HepG2 (cell line): ENCODE measurements around the gene USP2. TPM values are rescaled to one million over a fixed set of nuclear protein-coding genes. Genes with fewer than 3 reads are reported as not detected.

Source experiments
- ATAC-seq: fragments of 200-7000 bp; cut with Tn5 transposase; 3 replicates; pipeline ENCODE4 v1.9.1; 2020; ENCODE audit warnings: mild to moderate bottlenecking, moderate library complexity
- BruUV-seq: library from RNA; stranded (reverse); fragments of 400-500 nt; replicated peaks from 2 replicates; lab custom pipeline; 2021; lab: Mats Ljungman, UMichigan
- CTCF ChIA-PET: fragments of 300-600 bp; formaldehyde crosslinking; extraction: SDS; loops from one replicate; lab custom pipeline; 2021; ENCODE audit warnings: low total read pairs, inconsistent platforms, low intra/inter-chr PET ratio; lab: Yijun Ruan, JAX
- POLR2A ChIA-PET: fragments of 350-600 bp; sonication (Branson Sonifier 250); formaldehyde crosslinking; loops from one replicate; lab custom pipeline; 2020; ENCODE audit warnings: antibody characterized with exemption, inconsistent platforms; lab: Yijun Ruan, JAX
- DNase-seq: peaks from one replicate; pipeline ENCODE4 v3.0.0-alpha.2; 2015; ENCODE audit warnings: low spot score
- FAIRE-seq: peaks from 3 replicates; lab custom pipeline; 2011; peaks lifted over from hg19 to GRCh38; lab: Jason Lieb, UNC
- H2AFZ ChIP-seq: one replicate; pipeline ENCODE4 v1.6.1; 2011; ENCODE audit warnings: low read length, inconsistent platforms
- H3K27ac ChIP-seq: fragments of 300-600 bp; 3 replicates; pipeline ENCODE4 v1.8.0; 2011; ENCODE audit warnings: mixed run types, mild to moderate bottlenecking, mixed read lengths, low read length, inconsistent platforms; ENCODE audit not compliant: insufficient read depth; ENCODE audit errors: extremely low read length
- H3K27me3 ChIP-seq, 2 experiments: fragments of 200-600 bp in 1 of 2; 2 replicates in 1 of 2; 3 replicates in 1 of 2; pipeline versions ENCODE4 v1.6.0 to v1.8.0; 2011; ENCODE audit warnings: low read length in 2 of 2, mild to moderate bottlenecking in 2 of 2, moderate library complexity in 2 of 2, inconsistent platforms in 1 of 2; ENCODE audit not compliant: insufficient read depth in 2 of 2, control insufficient read depth in 1 of 2
- H3K36me3 ChIP-seq, 2 experiments: fragments of 200-600 bp in 1 of 2; replicated peaks in 1 of 2; 2 replicates in 1 of 2; 3 replicates in 1 of 2; pipeline versions ENCODE4 v1.5.1 to v1.8.0; 2011; ENCODE audit warnings: low read length in 2 of 2, inconsistent platforms in 1 of 2; ENCODE audit not compliant: insufficient read depth in 2 of 2, control insufficient read depth in 1 of 2
- H3K4me1 ChIP-seq: 2 replicates; pipeline ENCODE4 v1.5.1; 2012; ENCODE audit warnings: low read length, inconsistent platforms; ENCODE audit not compliant: insufficient read depth
- H3K4me2 ChIP-seq: 2 replicates; pipeline ENCODE4 v1.6.0; 2011; ENCODE audit warnings: low read depth, low read length, inconsistent platforms
- H3K4me3 ChIP-seq, 3 experiments: fragments of 200-600 bp in 1 of 3; sonication (generic), shearing (Covaris generic) in 1 of 3; replicated peaks in 1 of 3; 2 replicates each; pipeline ENCODE4 v1.5.1; 2011 to 2016; ENCODE audit warnings: low read length in 3 of 3, inconsistent platforms in 2 of 3, low read depth in 2 of 3, mild to moderate bottlenecking in 2 of 3, control low read depth in 1 of 3, mixed read lengths in 1 of 3; ENCODE audit not compliant: insufficient read depth in 1 of 3
- H3K79me2 ChIP-seq: one replicate; pipeline ENCODE4 v1.6.1; 2011; ENCODE audit warnings: low read length, inconsistent platforms; ENCODE audit not compliant: insufficient read depth
- H3K9ac ChIP-seq: 2 replicates; pipeline ENCODE4 v1.6.0; 2011; ENCODE audit warnings: mild to moderate bottlenecking, low read depth, low read length, inconsistent platforms; ENCODE audit not compliant: insufficient read depth
- H3K9me3 ChIP-seq: 2 replicates; pipeline ENCODE4 v1.5.1; 2012; ENCODE audit warnings: mild to moderate bottlenecking, low read length
- H4K20me1 ChIP-seq: 2 replicates; pipeline ENCODE4 v1.6.0; 2011; ENCODE audit warnings: inconsistent platforms, mild to moderate bottlenecking, low read length, moderate library complexity; ENCODE audit not compliant: insufficient read depth
- RFXAP ChIP-seq: sonication (generic); formaldehyde crosslinking; IDR thresholded peaks from 2 replicates; pipeline ENCODE4 v1.4.0; 2020; ENCODE audit warnings: missing genetic modification reagents, borderline replicate concordance
- SMAD9 ChIP-seq: sonication (generic); formaldehyde crosslinking; IDR thresholded peaks from 2 replicates; pipeline ENCODE4 v1.5.1; 2020; ENCODE audit warnings: mild to moderate bottlenecking, missing genetic modification reagents
- ZBTB7B ChIP-seq: sonication (generic); formaldehyde crosslinking; IDR thresholded peaks from 2 replicates; pipeline ENCODE4 v1.4.0; 2020; ENCODE audit warnings: missing genetic modification reagents
- ZNF232 ChIP-seq: sonication (generic); formaldehyde crosslinking; IDR thresholded peaks from 2 replicates; pipeline ENCODE4 v1.4.0; 2020; ENCODE audit warnings: missing genetic modification reagents, borderline replicate concordance
- WGBS: methylation state at CpG from one replicate; pipeline ENCODE4 v1.1.6; 2017; ENCODE audit warnings: low lambda C conversion rate; 5-methylcytosine and 5-hydroxymethylcytosine counted together
- in situ Hi-C: cut with HindIII; loops from 2 replicates; pipeline ENCODE4 v1.10.0; 2017; ENCODE audit warnings: low pct_unique_long_range_greater_than_20kb; ENCODE audit not compliant: extremely low pct_ligation_motif_present
- intact Hi-C: fragments of 100-400 bp; cut with micrococcal nuclease; formaldehyde crosslinking; loops from one replicate; pipeline ENCODE4 v1.10.0; 2022; ENCODE audit not compliant: unreplicated experiment
- polyA plus RNA-seq, 8 experiments: library from polyadenylated mRNA; depleted of rRNA in 3 of 8; stranded (reverse) in 7 of 8; unstranded in 1 of 8; fragments of >200 nt; fragmentation: Illumina TruSeq in 4 of 8; extraction: Trizol in 4 of 8; gene quantifications; 2 replicates each; pipeline versions ENCODE4 v1.2.1 to v1.2.3, GENCODE V29; 2011 to 2016; ENCODE audit warnings: low read depth in 4 of 8, missing spikeins in 1 of 8, mixed read lengths in 1 of 8; ENCODE audit not compliant: insufficient read depth in 1 of 8
- total RNA-seq, 5 experiments: library from RNA; depleted of rRNA; stranded (reverse); fragments of >200 nt; fragmentation: Illumina TruSeq; extraction: Trizol; gene quantifications; 2 replicates each; pipeline ENCODE4 v1.2.3, GENCODE V29; 2016; ENCODE audit warnings: low read depth in 1 of 5
- TF ChIP-seq, protein P1 (sequence below): sonication (generic); formaldehyde crosslinking; IDR thresholded peaks from 2 replicates; pipeline ENCODE4 v1.5.1; 2020; ENCODE audit warnings: mild to moderate bottlenecking, missing genetic modification reagents, moderate library complexity
- TF ChIP-seq, protein P2 (sequence below): sonication (generic); formaldehyde crosslinking; conservative IDR thresholded peaks from 2 replicates; pipeline ENCODE4 v1.4.0; 2020; ENCODE audit warnings: mild to moderate bottlenecking, missing genetic modification reagents, moderate library complexity
- TF ChIP-seq, protein P3 (sequence below): IDR thresholded peaks from 2 replicates; pipeline ENCODE4 v1.6.1; 2016; ENCODE audit warnings: mild to moderate bottlenecking, missing biosample characterization, missing genetic modification reagents

USP2 gene
- total and polyA plus RNA-seq, 2 of the 13 experiments (the other 11 are each of a cell fraction or from before 2014, with no cell fraction given), result 2.5 to 6.0 TPM

DNA sequence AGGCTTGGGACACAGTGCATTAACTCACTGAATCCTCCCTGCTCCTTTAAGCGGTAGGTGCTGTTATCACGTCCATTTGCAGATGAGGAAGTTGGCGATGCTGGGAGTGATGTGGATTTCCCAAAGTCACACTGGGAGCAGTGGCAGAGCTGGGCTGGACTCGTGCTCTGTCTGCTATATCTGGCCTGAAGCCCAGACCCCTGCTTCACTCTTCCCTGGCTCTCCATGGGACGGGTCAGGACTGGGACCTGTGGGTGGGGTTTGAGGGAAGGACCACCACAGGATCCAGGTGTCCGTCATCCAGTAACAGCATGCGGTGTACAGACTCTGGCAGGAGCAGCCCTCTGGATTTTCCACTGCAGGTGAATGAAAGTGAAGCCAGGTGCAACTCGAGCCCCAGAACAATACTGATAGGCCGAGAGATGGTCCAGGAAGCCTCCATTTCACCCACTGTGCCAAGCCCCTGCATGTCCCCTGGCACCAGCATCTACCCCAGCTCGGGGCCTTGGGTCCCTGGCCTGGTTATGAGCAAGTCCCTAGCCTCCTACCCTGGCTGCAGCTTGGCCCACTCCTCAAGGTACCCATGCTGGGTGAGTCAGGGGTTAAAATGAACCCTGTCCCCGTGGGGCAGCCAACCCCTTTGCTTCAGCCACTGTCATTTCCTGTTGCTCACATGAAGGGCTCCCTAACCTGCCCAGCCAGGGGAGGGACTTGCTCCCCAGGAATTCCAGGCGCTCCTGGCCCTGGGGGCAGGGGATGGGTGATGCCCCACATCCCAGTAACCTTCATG is 4.2 kb downstream of the USP2 start (continued):
- TF ChIP-seq, protein P1, sequence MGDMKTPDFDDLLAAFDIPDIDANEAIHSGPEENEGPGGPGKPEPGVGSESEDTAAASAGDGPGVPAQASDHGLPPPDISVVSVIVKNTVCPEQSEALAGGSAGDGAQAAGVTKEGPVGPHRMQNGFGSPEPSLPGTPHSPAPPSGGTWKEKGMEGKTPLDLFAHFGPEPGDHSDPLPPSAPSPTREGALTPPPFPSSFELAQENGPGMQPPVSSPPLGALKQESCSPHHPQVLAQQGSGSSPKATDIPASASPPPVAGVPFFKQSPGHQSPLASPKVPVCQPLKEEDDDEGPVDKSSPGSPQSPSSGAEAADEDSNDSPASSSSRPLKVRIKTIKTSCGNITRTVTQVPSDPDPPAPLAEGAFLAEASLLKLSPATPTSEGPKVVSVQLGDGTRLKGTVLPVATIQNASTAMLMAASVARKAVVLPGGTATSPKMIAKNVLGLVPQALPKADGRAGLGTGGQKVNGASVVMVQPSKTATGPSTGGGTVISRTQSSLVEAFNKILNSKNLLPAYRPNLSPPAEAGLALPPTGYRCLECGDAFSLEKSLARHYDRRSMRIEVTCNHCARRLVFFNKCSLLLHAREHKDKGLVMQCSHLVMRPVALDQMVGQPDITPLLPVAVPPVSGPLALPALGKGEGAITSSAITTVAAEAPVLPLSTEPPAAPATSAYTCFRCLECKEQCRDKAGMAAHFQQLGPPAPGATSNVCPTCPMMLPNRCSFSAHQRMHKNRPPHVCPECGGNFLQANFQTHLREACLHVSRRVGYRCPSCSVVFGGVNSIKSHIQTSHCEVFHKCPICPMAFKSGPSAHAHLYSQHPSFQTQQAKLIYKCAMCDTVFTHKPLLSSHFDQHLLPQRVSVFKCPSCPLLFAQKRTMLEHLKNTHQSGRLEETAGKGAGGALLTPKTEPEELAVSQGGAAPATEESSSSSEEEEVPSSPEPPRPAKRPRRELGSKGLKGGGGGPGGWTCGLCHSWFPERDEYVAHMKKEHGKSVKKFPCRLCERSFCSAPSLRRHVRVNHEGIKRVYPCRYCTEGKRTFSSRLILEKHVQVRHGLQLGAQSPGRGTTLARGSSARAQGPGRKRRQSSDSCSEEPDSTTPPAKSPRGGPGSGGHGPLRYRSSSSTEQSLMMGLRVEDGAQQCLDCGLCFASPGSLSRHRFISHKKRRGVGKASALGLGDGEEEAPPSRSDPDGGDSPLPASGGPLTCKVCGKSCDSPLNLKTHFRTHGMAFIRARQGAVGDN (CRISPR knock-in tag), result peak; percentile 68

DNA sequence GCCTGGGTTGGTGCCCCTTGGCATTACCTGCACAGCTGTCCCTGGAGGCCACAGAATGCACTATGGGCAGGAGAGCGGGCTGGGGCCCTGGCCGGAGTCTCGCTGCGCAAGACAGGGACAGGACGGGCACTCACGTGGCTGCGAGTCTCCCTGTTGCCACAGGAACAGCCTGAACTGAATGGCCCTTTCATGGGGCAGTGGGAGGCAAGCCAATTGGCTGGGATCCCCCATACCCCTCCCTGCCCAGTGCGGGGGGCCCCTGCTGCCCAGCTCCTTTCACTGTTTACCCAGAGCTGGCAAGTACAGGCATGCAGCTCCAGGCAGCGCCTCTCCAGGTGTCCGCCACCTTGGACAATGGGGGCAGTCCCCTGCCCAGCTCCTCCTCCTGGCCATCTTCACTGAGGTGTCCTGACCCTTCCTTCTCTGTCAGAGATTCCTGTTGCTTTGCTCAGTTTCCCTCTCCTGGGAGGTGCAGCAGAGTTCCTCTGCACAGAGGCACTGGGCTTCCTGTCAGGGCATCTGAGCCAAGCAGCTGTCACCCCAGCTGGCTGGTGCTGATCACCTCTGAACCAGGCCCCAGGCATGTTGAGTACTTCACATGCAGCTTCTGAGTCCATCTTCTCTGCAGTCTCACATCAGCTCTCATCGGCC is 5.2 kb downstream of the USP2 start:
- ATAC-seq, result peak; percentile 59
- TF ChIP-seq RFXAP (CRISPR knock-in tag) (peak; percentile 96), ZNF232 (peak; percentile 86; the same call in 1 of the 2 replicates), ZBTB7B (CRISPR knock-in tag) (peak; percentile 76), SMAD9 (CRISPR knock-in tag) (no peak)
- TF ChIP-seq, protein P2, sequence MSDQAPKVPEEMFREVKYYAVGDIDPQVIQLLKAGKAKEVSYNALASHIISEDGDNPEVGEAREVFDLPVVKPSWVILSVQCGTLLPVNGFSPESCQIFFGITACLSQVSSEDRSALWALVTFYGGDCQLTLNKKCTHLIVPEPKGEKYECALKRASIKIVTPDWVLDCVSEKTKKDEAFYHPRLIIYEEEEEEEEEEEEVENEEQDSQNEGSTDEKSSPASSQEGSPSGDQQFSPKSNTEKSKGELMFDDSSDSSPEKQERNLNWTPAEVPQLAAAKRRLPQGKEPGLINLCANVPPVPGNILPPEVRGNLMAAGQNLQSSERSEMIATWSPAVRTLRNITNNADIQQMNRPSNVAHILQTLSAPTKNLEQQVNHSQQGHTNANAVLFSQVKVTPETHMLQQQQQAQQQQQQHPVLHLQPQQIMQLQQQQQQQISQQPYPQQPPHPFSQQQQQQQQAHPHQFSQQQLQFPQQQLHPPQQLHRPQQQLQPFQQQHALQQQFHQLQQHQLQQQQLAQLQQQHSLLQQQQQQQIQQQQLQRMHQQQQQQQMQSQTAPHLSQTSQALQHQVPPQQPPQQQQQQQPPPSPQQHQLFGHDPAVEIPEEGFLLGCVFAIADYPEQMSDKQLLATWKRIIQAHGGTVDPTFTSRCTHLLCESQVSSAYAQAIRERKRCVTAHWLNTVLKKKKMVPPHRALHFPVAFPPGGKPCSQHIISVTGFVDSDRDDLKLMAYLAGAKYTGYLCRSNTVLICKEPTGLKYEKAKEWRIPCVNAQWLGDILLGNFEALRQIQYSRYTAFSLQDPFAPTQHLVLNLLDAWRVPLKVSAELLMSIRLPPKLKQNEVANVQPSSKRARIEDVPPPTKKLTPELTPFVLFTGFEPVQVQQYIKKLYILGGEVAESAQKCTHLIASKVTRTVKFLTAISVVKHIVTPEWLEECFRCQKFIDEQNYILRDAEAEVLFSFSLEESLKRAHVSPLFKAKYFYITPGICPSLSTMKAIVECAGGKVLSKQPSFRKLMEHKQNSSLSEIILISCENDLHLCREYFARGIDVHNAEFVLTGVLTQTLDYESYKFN, result peak; percentile 68
- TF ChIP-seq, protein P3, sequence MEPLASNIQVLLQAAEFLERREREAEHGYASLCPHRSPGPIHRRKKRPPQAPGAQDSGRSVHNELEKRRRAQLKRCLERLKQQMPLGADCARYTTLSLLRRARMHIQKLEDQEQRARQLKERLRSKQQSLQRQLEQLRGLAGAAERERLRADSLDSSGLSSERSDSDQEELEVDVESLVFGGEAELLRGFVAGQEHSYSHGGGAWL (CRISPR knock-in tag), result peak; percentile 61; the same call in 1 of the 2 replicates

More for the DNA sequence above, 5.2 kb downstream of the USP2 start:
- in situ Hi-C loops (loop anchor here (5.0 kb wide), 1 partner anchor 96 kb away; no protein-coding TSS in a partner anchor), intact Hi-C loops (no loop called here)
- Histone ChIP-seq H3K4me3 (peak overlapping the region; percentile 30 to 65 (median 32); a peak in 4 of 6 replicates), H3K36me3 (no peaks in the 10 kb centered on the region), H3K4me2 (peak overlapping the region; percentile 83), H4K20me1 (no peaks in the 10 kb centered on the region), H3K9ac (peak overlapping the region; percentile 64), H2AFZ (no peak overlapping the region), H3K27me3 (no peaks in the 10 kb centered on the region; a peak in 1 of 5 replicates), H3K9me3 (no peaks in the 10 kb centered on the region), H3K79me2 (peaks cover 29% of the 10 kb centered on the region), H3K27ac (peak overlapping the region; percentile 68), H3K4me1 (peaks cover 95% of the 10 kb centered on the region)
- FAIRE-seq (peak; percentile 76), DNase-seq (peak; percentile 88)
- BruUV-seq, result TSS peak; percentile 68
- ChIA-PET CTCF (interaction anchor here (1.3 kb wide), 1 partner anchor 36 kb away, joined by 3 read pairs; no protein-coding TSS in a partner anchor), POLR2A (interaction anchor here (0.8 to 4.4 kb wide), 17 partner anchors 8 to 804 kb away, joined by 3 to 22 read pairs (median 5); partner anchors contain the start of genes ARCN1, C1QTNF5, CBL and HMBS)
- 25% methylated on average over 10 of the region's 11 CpGs for WGBS
